ENCODE results near the gene ZNF433.

Gene ZNF433

GRCh38 chr19:11964858-11965645 lies 70.4 kb downstream of the ZNF433 start, which contains the start of gene ZNF763:
TSS of gene ZNF763 (plus strand) at chr19:11965040. CDS start at chr19:11965209, 169 bp downstream.
- DNase-seq (ENCODE audit: low read depth, low spot score), result no peak
- CTCF ChIA-PET, result interaction anchor here (0.7 to 5.0 kb wide), 9 partner anchors 11 to 178 kb away, joined by 3 to 67 read pairs (median 5); partner anchors contain the start of genes ZNF700 and ZNF878
- H3K4me3 ChIP-seq (ENCODE audit: low read depth, low read length), result peak within 1 kb of the TSS; percentile 80
- POLR2A ChIA-PET, result interaction anchor here (0.9 to 1.8 kb wide), 2 partner anchors 8 to 23 kb away, joined by 3 to 5 read pairs; no protein-coding TSS in a partner anchor
- TF ChIP-seq, protein P1, sequence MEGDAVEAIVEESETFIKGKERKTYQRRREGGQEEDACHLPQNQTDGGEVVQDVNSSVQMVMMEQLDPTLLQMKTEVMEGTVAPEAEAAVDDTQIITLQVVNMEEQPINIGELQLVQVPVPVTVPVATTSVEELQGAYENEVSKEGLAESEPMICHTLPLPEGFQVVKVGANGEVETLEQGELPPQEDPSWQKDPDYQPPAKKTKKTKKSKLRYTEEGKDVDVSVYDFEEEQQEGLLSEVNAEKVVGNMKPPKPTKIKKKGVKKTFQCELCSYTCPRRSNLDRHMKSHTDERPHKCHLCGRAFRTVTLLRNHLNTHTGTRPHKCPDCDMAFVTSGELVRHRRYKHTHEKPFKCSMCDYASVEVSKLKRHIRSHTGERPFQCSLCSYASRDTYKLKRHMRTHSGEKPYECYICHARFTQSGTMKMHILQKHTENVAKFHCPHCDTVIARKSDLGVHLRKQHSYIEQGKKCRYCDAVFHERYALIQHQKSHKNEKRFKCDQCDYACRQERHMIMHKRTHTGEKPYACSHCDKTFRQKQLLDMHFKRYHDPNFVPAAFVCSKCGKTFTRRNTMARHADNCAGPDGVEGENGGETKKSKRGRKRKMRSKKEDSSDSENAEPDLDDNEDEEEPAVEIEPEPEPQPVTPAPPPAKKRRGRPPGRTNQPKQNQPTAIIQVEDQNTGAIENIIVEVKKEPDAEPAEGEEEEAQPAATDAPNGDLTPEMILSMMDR (IDR thresholded peaks at IDR 0.05; ENCODE audit: insufficient read depth, low read length, missing control alignments), result no peak
